Fibroblast of gingiva (primary cell): ENCODE measurements around the gene ATP5F1C.
"Not testable (repeated sequence)": the region's sequence is repeated elsewhere in the genome, so short reads cannot be mapped to it uniquely, and the experiment has no call there.

Experiments used
- DNase-seq: peaks from one replicate; pipeline ENCODE4 v3.0.0-alpha.2; 2011; ENCODE audit warnings: low read depth

The ATP5F1C gene

DNA sequence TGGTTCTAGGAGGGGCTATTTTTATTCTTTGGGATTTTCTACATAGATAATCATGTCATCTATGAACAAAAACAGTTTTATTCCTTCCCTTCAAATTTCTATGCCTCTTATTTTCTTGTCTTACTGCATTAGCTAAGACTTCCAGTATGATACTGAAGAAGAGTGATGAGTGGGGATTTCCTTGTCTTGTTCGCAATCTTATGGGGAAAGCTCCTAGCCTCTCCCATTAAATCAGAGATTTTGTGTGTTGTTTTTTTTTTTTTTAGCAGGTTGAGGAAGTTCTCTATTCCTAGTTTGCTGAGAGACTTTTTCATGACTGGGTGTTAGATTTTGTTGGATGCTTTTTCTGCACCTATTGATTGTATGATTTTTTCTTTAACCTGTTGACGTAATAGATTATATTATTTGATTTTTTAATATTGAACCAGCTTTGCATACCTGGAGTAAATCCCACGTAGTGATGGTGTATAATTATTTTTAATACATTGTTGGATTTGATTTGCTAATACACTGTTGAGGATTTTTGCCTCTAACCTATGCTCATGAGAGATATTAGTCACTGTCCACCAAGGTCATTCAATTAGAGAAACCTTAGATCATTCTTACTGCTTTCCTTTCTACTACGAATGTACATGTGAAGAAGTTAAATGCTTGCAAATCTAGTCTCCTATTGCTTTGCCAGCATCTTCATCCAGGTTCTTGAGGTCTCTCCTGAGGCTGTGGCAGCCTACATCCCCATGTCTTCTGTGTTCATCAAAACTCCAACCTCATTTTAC lies 6.5 kb downstream of the ATP5F1C start:
- DNase-seq: no peak

GRCh38 chr10:7795605-7796004 lies 7.6 kb downstream of the ATP5F1C start:
- DNase-seq: no peak

DNA sequence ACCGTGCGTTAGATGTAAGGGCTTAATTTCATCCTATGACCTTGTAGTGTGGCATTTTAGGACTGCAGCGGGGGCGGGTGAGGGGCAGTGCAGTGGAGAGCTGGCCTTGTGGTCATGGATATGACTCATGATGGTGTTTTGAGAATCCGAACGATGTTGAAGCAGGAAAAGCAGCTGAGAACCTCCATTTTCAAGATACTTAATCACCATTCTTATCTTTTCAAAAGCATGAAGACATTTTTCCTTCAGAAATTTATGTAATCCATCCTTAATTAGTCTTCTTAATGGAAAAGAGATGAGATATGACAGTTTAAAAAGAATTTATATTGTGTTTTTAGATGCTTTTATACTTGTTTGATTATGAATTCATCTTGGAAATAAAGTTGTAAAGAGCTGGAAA lies 9.6 kb downstream of the ATP5F1C start:
- DNase-seq: peak; percentile 80

DNA sequence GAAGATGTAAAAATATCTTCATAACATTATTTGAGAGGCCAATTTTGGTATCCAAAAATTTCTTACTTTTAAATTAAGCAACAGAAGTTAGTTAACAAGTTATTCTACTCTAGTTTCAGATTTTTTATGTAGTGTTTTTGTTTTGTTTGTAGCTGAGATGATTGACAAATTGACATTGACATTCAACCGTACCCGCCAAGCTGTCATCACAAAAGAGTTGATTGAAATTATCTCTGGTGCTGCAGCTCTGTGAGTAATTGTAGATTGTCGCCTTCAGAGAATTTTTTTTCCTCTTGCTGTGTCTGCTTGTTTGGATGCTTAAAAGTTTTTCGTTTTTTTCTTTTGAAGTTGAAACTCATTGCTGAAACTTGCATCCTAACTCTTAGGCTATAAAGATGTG lies 14.6 kb downstream of the ATP5F1C start:
- no peak for DNase-seq

DNA sequence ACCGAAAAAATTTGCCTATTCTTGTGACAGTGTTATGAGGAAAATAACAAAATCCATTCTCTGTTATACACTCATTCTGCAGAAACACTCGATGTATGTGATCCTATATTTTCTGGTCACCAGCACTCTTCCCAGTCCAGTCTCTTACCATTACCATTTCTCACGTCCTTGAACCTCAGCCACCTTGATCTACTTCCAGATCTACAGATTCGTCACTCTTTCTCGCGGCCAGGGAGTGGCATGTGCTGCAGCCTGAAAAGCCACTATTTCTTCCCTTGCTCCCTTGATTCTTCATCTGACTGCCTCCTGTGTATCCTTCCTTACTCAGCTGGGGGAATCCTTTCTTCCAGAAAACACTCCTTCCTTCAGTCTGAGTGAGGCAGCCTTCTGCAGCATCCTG lies 16.2 kb downstream of the ATP5F1C start:
- DNase-seq: no peak

GRCh38 chr10:7804741-7805140 lies 16.8 kb downstream of the ATP5F1C start:
- no peak for DNase-seq

GRCh38 chr10:7808686-7809267 lies 20.8 kb downstream of the ATP5F1C start:
- no peak for DNase-seq

- no peak for DNase-seq
These were observed 22.5 kb downstream of the ATP5F1C start for GRCh38 chr10:7810443-7810842.

DNA sequence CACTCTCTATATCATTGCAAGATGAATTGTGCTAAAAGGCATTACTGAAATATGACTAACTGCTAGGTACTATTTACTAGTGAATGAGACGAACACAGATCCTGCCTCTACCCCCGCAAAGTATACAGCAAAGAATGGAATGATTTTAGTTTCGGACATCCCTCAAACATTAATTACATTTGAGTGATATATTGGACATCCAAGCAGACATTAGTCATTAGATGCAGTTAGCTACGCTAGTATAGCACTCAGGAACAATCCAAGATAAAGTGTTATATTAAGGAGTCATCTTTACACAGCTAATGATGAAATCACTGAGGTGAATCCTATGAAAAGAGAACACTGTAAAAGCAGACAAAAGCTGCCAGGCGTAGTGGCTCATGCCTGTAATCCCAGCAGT lies 23.0 kb downstream of the ATP5F1C start:
- no peak for DNase-seq

- DNase-seq: not testable (repeated sequence)
These were observed 23.8 kb downstream of the ATP5F1C start for GRCh38 chr10:7811743-7812142.

DNA sequence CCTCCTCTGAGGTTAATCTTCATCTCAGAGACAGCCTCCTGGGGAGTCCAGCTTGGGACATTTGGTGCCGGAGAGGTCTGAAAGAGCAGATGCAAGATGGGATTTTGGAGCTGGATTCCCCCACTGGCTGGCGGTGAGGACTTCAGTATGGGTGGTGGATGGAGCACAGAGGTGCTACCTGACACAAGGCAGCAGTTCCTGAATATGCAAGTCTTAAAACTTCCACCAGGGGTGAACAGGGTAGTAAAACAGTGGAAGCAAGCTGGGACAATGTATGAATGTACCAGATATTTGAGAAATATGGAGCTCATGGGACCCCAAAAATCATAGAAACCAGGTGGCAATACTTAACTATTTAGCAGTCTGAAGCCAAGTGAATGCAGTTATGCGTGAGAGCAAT lies 25.5 kb downstream of the ATP5F1C start:
- DNase-seq: no peak

- no peak for DNase-seq
These were observed 29.6 kb downstream of the ATP5F1C start for GRCh38 chr10:7817576-7817975.

DNA sequence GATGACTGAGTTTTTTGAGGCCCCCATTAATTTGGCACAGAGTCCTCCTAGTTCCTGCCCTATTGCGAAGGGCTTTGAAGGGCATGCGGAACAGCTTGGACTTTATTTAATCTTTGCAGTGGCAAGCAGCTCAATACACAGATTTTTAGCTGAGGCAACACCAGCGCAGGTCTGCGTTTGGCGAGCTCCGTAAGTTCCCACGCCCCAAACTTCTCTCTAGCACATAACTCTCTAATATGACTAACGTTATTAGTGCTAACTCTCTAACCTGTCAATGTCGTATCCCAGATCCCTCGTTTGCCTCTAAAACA lies 30.0 kb downstream of the ATP5F1C start:
- DNase-seq: no peak

- DNase-seq: peak; percentile 84
These were observed 30.5 kb downstream of the ATP5F1C start, which contains the start of gene TAF3 for GRCh38 chr10:7818295-7819120. Gene TAF3 (plus strand): TSS chr10:7818505. CDS start chr10:7818710, 205 bp downstream.

DNA sequence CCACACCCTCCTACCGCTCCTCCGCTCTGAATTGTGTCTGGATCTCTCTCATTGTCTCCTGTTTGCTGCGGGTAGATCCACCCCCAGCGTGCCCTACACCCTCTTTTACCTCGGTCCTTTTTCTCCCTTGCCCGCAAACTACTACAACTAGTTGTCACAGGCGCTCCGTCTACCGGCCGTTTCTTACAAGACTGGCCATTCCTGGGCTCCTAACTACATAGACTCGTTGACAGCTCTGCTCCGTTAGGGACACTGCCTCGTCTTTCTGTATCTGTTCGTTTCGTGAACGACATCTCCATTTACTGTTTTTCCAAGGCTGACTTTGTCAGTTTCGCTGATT lies 31.1 kb downstream of the ATP5F1C start:
- DNase-seq: peak; percentile 46

DNA sequence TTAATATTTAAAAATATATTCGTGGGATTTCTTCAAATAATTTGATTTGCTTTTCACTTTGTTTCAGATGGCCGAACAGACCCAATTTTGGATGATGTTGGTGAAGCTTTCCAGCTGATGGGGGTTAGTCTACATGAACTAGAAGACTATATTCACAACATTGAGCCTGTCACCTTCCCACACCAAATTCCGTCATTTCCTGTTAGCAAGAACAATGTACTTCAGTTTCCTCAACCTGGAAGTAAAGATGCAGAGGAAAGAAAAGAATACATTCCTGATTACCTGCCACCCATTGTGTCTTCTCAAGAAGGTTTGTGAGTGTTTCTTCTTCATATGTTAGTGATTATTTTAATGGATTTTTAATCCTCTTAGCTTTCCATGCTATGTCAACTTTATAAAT lies 36.3 kb downstream of the ATP5F1C start:
- no peak for DNase-seq

- no peak for DNase-seq
These were observed 39.0 kb downstream of the ATP5F1C start for GRCh38 chr10:7826971-7827370.

- no peak for DNase-seq
These were observed 41.4 kb downstream of the ATP5F1C start for GRCh38 chr10:7829289-7829834.

GRCh38 chr10:7832060-7832459 lies 44.1 kb downstream of the ATP5F1C start:
- peak; percentile 4 for DNase-seq

DNA sequence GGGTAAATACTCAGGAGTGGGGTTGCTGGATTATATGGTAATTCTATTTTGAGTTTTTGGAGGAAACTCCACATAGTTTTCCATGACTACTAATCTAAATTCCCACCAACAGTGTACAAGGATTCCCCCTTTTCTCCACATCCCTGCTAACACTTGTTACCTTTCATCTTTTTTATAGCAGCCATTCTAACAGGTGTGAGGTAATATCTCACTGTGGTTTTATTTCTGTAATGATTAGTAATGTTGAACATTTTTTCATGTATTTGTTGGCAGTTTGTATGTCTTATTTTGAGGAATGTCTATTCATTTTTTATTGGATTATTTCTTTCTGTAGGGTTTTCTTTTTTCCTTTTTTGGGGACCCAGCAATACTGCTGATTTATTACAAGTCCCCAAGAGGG lies 45.2 kb downstream of the ATP5F1C start:
- no peak for DNase-seq

GRCh38 chr10:7834262-7834661 lies 46.3 kb downstream of the ATP5F1C start:
- no peak for DNase-seq

DNA sequence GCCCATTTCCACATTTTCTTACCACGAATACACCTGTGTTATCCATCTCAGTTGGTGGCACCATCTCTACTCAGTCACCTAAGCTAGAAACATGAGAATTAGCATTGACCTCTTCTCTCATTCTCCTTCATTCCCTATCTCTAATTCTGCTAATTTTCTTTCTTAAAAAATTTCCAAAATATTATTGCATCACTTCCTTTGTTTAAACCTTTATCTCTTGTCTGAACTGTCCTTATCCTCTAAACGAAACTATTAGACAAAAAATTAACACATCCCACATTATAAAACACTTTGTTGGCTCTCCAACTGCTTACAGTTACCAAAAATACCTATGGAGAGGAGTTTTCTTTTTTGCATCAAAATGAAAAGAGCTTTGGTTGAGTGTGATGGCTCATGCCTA lies 48.6 kb downstream of the ATP5F1C start:
- no peak for DNase-seq

DNA sequence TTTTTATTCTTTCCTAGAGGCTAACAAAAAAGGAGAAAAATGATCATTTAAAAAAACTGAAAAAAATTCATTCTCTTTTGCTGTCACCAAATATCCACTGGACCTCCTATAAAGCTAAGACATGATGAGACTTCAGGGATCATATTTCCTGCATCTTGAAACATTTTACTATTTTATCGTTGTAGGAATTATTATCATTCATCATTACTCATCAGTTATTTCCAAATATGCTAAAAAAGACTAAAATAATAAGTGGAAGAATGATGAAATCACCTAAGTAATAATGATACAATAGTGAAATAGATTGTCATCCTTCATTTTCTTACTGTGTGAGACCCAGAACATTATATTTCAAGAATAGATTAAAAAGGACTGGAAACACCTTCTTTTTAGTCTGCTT lies 58.6 kb downstream of the ATP5F1C start:
- peak; percentile 49 for DNase-seq
